ENCODE results near the gene HNRNPL.
A peak's percentile ranks its signal among the peaks of the same experiment; 100 is the strongest.
"Not testable (repeated sequence)": the region's sequence is repeated elsewhere in the genome, so short reads cannot be mapped to it uniquely, and the experiment has no call there.

The HNRNPL gene

GRCh38 chr19:38849860-38850435 is at the start of gene HNRNPL:
Gene HNRNPL, minus strand, starts transcription at chr19:38849986. Its CDS starts 20 bp downstream, at chr19:38849966.
- DNase-seq = peak; percentile 99

GRCh38 chr19:38898788-38899446 is 49.1 kb upstream of the HNRNPL start:
- no peak for DNase-seq

- no peak for DNase-seq
Observed at GRCh38 chr19:38894968-38895367, 45.2 kb upstream of the HNRNPL start.

GRCh38 chr19:38893341-38893771 is 43.6 kb upstream of the HNRNPL start:
- DNase-seq = no peak

- DNase-seq = no peak
Observed at GRCh38 chr19:38892841-38893240, 43.1 kb upstream of the HNRNPL start.

- DNase-seq = no peak
Observed at GRCh38 chr19:38891771-38892170, 42.0 kb upstream of the HNRNPL start.

- no peak for DNase-seq
Observed at GRCh38 chr19:38890686-38891085, 40.9 kb upstream of the HNRNPL start.

GRCh38 chr19:38889803-38890202 is 40.0 kb upstream of the HNRNPL start:
- DNase-seq = no peak

GRCh38 chr19:38888876-38889275 is 39.1 kb upstream of the HNRNPL start:
- DNase-seq = no peak

GRCh38 chr19:38884691-38885090 is 34.9 kb upstream of the HNRNPL start:
- DNase-seq = not testable (repeated sequence)

- DNase-seq = no peak
Observed at GRCh38 chr19:38883286-38883685, 33.5 kb upstream of the HNRNPL start.

GRCh38 chr19:38880882-38881609 is 31.3 kb upstream of the HNRNPL start:
- DNase-seq = no peak

- no peak for DNase-seq
Observed at GRCh38 chr19:38880076-38880881, 30.5 kb upstream of the HNRNPL start.

- DNase-seq = no peak
Observed at GRCh38 chr19:38879400-38879751, 29.6 kb upstream of the HNRNPL start.

- no peak for DNase-seq
Observed at GRCh38 chr19:38878575-38879399, 29.0 kb upstream of the HNRNPL start.

GRCh38 chr19:38877781-38878574 is 28.2 kb upstream of the HNRNPL start, which contains the start of gene RINL:
Gene RINL, minus strand, starts transcription at chr19:38878275. Its CDS starts 1,533 bp downstream, at chr19:38876742.
- DNase-seq = no peak

- no peak for DNase-seq
Observed at GRCh38 chr19:38875656-38876395, 26.0 kb upstream of the HNRNPL start.

- DNase-seq = not testable (repeated sequence)
Observed at GRCh38 chr19:38873400-38873799, 23.6 kb upstream of the HNRNPL start.

GRCh38 chr19:38870612-38871011 is 20.8 kb upstream of the HNRNPL start:
- DNase-seq = no peak

GRCh38 chr19:38869836-38870607 is 20.2 kb upstream of the HNRNPL start:
- DNase-seq = no peak

Data from NCI-H1048 (cell line).